Measurements from ENCODE around the gene MSANTD3.
"Not testable (repeated sequence)": the region's sequence is repeated elsewhere in the genome, so short reads cannot be mapped to it uniquely, and the experiment has no call there.

Gene MSANTD3

GRCh38 chr9:100426530-100427365, at the start of gene MSANTD3:
TSS of gene MSANTD3 (plus strand) at chr9:100427143. CDS start at chr9:100441939, 14,796 bp downstream.
- peak; percentile 74 for DNase-seq

GRCh38 chr9:100379862-100380261, 47.1 kb upstream of the MSANTD3 start:
- DNase-seq = no peak

GRCh38 chr9:100392989-100393388, 34.0 kb upstream of the MSANTD3 start:
- DNase-seq = not testable (repeated sequence)

GRCh38 chr9:100394032-100394695, 32.8 kb upstream of the MSANTD3 start:
- no peak for DNase-seq

- peak; percentile 75 for DNase-seq
Measured at GRCh38 chr9:100394816-100395215, 32.1 kb upstream of the MSANTD3 start.

GRCh38 chr9:100396769-100397168, 30.2 kb upstream of the MSANTD3 start:
- DNase-seq = no peak

GRCh38 chr9:100397529-100398266, 29.2 kb upstream of the MSANTD3 start:
- DNase-seq = no peak

- no peak for DNase-seq
Measured at GRCh38 chr9:100401042-100401441, 25.9 kb upstream of the MSANTD3 start.

GRCh38 chr9:100406962-100407361, 20.0 kb upstream of the MSANTD3 start:
- DNase-seq = no peak

- no peak for DNase-seq
Measured at GRCh38 chr9:100408546-100409175, 18.3 kb upstream of the MSANTD3 start.

- DNase-seq = no peak
Measured at GRCh38 chr9:100409176-100409556, 17.8 kb upstream of the MSANTD3 start.

GRCh38 chr9:100411472-100412283, 15.3 kb upstream of the MSANTD3 start:
- DNase-seq = peak; percentile 93

GRCh38 chr9:100413839-100414420, 13.0 kb upstream of the MSANTD3 start:
- DNase-seq = no peak

GRCh38 chr9:100417815-100418214, 9.1 kb upstream of the MSANTD3 start:
- no peak for DNase-seq

GRCh38 chr9:100419166-100419565, 7.8 kb upstream of the MSANTD3 start:
- DNase-seq = no peak

GRCh38 chr9:100421116-100421515, 5.8 kb upstream of the MSANTD3 start:
- DNase-seq = not testable (repeated sequence)

- DNase-seq = no peak
Measured at GRCh38 chr9:100425758-100426157, 1.2 kb upstream of the MSANTD3 start.

- no peak for DNase-seq
Measured at GRCh38 chr9:100426189-100426529, 784 bp upstream of the MSANTD3 start.

- DNase-seq = peak; percentile 41
Measured at GRCh38 chr9:100427366-100428263, 672 bp downstream of the MSANTD3 start.

GRCh38 chr9:100428871-100429654, 2.1 kb downstream of the MSANTD3 start:
- peak; percentile 96 for DNase-seq

All from suppressor macrophage treated with lipopolysaccharide for 4 hours (primary cell).